NK-92 treated with Interleukin-12 subunit alpha and Interleukin-12 subunit beta, amount 100 ng/mL, for 24 hours (cell line): ENCODE data around the gene XXYLT1.
"Not testable (repeated sequence)": the region's sequence is repeated elsewhere in the genome, so short reads cannot be mapped to it uniquely, and the experiment has no call there.

Source experiments
- DNase-seq: peaks from one replicate; lab custom pipeline; 2025; lab: John Stamatoyannopoulos, UW

Gene XXYLT1

GRCh38 chr3:195096484-195097330, 174.3 kb downstream of the XXYLT1 start:
- no peak for DNase-seq

GRCh38 chr3:195096053-195096452, 174.9 kb downstream of the XXYLT1 start:
- no peak for DNase-seq

GRCh38 chr3:195095704-195096036, 175.3 kb downstream of the XXYLT1 start:
- no peak for DNase-seq

GRCh38 chr3:195095035-195095703, 175.8 kb downstream of the XXYLT1 start:
- DNase-seq = no peak

- DNase-seq = no peak
Measured at GRCh38 chr3:195094191-195094921, 176.6 kb downstream of the XXYLT1 start.

- DNase-seq = no peak
Measured at GRCh38 chr3:195093731-195094130, 177.2 kb downstream of the XXYLT1 start.

GRCh38 chr3:195087840-195088601, 182.9 kb downstream of the XXYLT1 start:
- not testable (repeated sequence) for DNase-seq

GRCh38 chr3:195087328-195087727, 183.6 kb downstream of the XXYLT1 start:
- DNase-seq = no peak

GRCh38 chr3:195086885-195087284, 184.1 kb downstream of the XXYLT1 start:
- DNase-seq = no peak

- DNase-seq = no peak
Measured at GRCh38 chr3:195086341-195086740, 184.6 kb downstream of the XXYLT1 start.

GRCh38 chr3:195085356-195086130, 185.4 kb downstream of the XXYLT1 start:
- DNase-seq = no peak

- no peak for DNase-seq
Measured at GRCh38 chr3:195084746-195085145, 186.2 kb downstream of the XXYLT1 start.

GRCh38 chr3:195083659-195084058, 187.3 kb downstream of the XXYLT1 start:
- DNase-seq = no peak

GRCh38 chr3:195082811-195083210, 188.1 kb downstream of the XXYLT1 start:
- no peak for DNase-seq

- DNase-seq = no peak
Measured at GRCh38 chr3:195081242-195081963, 189.6 kb downstream of the XXYLT1 start.

- DNase-seq = no peak
Measured at GRCh38 chr3:195080571-195081151, 190.3 kb downstream of the XXYLT1 start.

- DNase-seq = no peak
Measured at GRCh38 chr3:195080125-195080524, 190.8 kb downstream of the XXYLT1 start.

- DNase-seq = no peak
Measured at GRCh38 chr3:195079636-195080035, 191.3 kb downstream of the XXYLT1 start.

- DNase-seq = no peak
Measured at GRCh38 chr3:195078891-195079440, 192.0 kb downstream of the XXYLT1 start.
